Thoracic aorta (tissue), 2 donors: ENCODE data around the gene PRF1. TPM values are rescaled to one million over a fixed set of nuclear protein-coding genes. Genes with fewer than 3 reads are reported as not detected.
"Not testable (repeated sequence)": the region's sequence is repeated elsewhere in the genome, so short reads cannot be mapped to it uniquely, and the experiment has no call there.

Experiments
- ATAC-seq: fragments of 150-250 bp; one replicate; pipeline ENCODE4 v1.8.0; 2017; ENCODE audit warnings: low read depth; ENCODE audit not compliant: insufficient number of reproducible peaks, low FRiP score
- DNase-seq: peaks from one replicate; pipeline ENCODE4 v3.0.0-alpha.2; 2020; ENCODE audit warnings: low spot score
- H3K27ac ChIP-seq, 2 donors: fragments of 200-600 bp; sonication (generic); 1 replicate in 1 of 2; 2 replicates in 1 of 2; pipeline ENCODE4 v1.5.1; 2016; ENCODE audit warnings: mild to moderate bottlenecking in 2 of 2, moderate library complexity in 2 of 2
- H3K27me3 ChIP-seq: fragments of 200-600 bp; sonication (generic); replicated peaks from 2 replicates; pipeline ENCODE4 v1.6.0; 2016; ENCODE audit warnings: mild to moderate bottlenecking; ENCODE audit not compliant: insufficient read depth
- H3K36me3 ChIP-seq: fragments of 200-600 bp; sonication (generic); one replicate; pipeline ENCODE4 v1.5.1; 2016
- H3K4me1 ChIP-seq, 2 donors: fragments of 200-600 bp; sonication (generic); 1 replicate in 1 of 2; 2 replicates in 1 of 2; pipeline versions ENCODE4 v1.5.1 to v1.6.0; 2016; ENCODE audit warnings: low read depth in 2 of 2, mild to moderate bottlenecking in 1 of 2; ENCODE audit not compliant: control insufficient read depth in 1 of 2
- H3K4me3 ChIP-seq: fragments of 200-600 bp; sonication (generic); 2 replicates; pipeline ENCODE4 v1.5.1; 2016; ENCODE audit warnings: mild to moderate bottlenecking
- H3K9me3 ChIP-seq: fragments of 200-600 bp; sonication (generic); 2 replicates; pipeline ENCODE4 v1.5.1; 2016
- total RNA-seq, 2 donors: library from RNA; depleted of rRNA; stranded (reverse); fragments of >200 nt; gene quantifications; one replicate each; pipeline versions ENCODE4 v1.1.0 to v1.2.3, GENCODE V29; 2016
- TF ChIP-seq, protein P1 (sequence below): fragments of 200-600 bp; sonication (generic); IDR thresholded peaks from one replicate; pipeline ENCODE4 v1.5.1; 2019; ENCODE audit warnings: antibody characterized with exemption

PRF1 gene
- total RNA-seq, 2 donors from 2014 or later: 3.7 to 5.4 TPM

DNA sequence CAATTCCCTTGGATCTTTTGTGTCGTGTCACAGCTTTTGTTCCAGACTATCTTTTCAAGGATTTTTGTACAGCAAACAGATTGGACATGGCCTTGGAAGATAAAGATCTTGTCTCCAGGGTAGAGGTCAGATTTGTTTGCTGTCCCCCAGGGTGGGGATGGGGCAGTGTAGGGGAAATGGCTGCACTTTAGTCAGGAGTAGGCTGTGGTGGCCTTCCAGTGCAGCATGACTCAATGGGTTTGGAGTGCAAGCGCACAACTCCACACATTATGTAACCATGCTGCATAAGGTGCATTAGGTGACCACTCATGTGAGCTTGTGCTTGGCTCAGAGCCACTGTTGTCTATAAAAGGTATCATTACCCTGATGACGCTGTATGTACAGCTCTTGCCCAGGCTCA is 45.9 kb upstream of the PRF1 start:
- DNase-seq: no peak
- no peaks in the 10 kb centered on the region for H3K9me3 ChIP-seq
- H3K36me3 ChIP-seq: no peaks in the 10 kb centered on the region
- no peak overlapping the region for H3K27ac ChIP-seq
- no peak overlapping the region for H3K4me3 ChIP-seq
- no peaks in the 10 kb centered on the region for H3K27me3 ChIP-seq
- TF ChIP-seq, protein P1, sequence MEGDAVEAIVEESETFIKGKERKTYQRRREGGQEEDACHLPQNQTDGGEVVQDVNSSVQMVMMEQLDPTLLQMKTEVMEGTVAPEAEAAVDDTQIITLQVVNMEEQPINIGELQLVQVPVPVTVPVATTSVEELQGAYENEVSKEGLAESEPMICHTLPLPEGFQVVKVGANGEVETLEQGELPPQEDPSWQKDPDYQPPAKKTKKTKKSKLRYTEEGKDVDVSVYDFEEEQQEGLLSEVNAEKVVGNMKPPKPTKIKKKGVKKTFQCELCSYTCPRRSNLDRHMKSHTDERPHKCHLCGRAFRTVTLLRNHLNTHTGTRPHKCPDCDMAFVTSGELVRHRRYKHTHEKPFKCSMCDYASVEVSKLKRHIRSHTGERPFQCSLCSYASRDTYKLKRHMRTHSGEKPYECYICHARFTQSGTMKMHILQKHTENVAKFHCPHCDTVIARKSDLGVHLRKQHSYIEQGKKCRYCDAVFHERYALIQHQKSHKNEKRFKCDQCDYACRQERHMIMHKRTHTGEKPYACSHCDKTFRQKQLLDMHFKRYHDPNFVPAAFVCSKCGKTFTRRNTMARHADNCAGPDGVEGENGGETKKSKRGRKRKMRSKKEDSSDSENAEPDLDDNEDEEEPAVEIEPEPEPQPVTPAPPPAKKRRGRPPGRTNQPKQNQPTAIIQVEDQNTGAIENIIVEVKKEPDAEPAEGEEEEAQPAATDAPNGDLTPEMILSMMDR: no peak
- no peak for ATAC-seq
- peaks cover 5 to 7% of the 10 kb centered on the region in 2 donors for H3K4me1 ChIP-seq

DNA sequence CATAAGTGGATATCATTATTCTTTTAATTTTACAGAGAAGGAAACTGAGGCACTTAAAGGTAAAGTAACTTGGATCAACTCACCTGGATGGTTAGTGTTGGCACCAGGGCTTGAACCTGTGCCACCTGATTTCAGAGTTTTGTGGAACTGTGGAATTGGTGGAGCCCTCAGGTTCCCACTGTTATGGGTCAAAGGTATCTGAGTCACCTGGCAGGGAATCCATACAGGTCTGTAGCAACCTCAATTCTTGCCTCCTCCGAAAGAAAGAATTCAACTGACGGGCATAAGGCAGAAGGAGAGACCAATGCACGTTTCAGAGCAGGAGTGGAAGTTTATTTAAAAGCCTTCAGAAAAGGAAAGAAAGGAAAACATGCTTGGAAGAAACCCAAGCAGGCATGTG is 44.5 kb upstream of the PRF1 start:
- ATAC-seq: no peak
- H3K4me3 ChIP-seq: no peak overlapping the region
- TF ChIP-seq, protein P1: no peak

DNA sequence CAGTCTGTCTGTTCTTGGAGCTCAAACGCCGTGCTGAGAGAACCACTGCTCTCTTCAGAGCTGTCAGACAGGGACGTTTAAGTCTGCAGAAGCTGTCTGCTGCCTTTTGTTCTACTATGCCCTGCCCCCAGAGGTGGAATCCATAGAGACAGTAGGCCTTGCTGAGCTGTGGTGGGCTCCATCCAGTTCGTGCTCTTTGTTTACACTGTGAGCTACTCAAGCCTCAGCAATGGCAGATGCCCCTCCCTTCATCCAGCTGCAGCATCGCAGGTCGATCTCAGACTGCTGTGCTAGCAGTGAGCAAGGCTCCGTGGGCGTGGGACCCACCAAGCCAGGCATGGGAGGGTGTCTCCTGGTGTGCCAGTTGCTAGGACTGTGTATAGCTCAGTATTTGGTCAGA is 42.4 kb upstream of the PRF1 start:
- H3K9me3 ChIP-seq, H3K4me3 ChIP-seq, H3K27ac ChIP-seq, DNase-seq, H3K36me3 ChIP-seq, H3K27me3 ChIP-seq, ATAC-seq, H3K4me1 ChIP-seq: not testable (repeated sequence)

More for the DNA sequence above, 44.5 kb upstream of the PRF1 start:
- no peaks in the 10 kb centered on the region for H3K27me3 ChIP-seq
- no peaks in the 10 kb centered on the region for H3K4me1 ChIP-seq
- no peaks in the 10 kb centered on the region for H3K36me3 ChIP-seq
- no peaks in the 10 kb centered on the region for H3K9me3 ChIP-seq
- no peak overlapping the region for H3K27ac ChIP-seq
- no peak for DNase-seq

DNA sequence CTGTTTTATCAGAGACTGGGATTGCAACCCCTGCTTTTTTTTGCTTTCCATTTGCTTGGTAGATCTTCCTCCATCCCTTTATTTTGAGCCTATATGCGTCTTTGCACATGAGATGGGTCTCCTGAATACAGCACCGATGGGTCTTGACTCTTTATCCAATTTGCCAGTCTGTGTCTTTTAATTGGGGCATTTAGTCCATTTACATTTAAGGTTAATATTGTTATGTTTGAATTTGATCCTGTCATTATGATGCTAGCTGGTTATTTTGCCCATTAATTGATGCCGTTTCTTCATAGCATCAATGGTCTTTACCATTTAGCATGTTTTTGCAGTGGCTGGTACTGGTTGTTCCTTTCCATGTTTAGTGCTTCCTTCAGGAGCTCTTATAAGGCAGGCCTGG is 40.7 kb upstream of the PRF1 start:
- H3K9me3 ChIP-seq, ATAC-seq, H3K4me3 ChIP-seq, H3K27me3 ChIP-seq, H3K27ac ChIP-seq, H3K36me3 ChIP-seq, DNase-seq, H3K4me1 ChIP-seq: not testable (repeated sequence)

DNA sequence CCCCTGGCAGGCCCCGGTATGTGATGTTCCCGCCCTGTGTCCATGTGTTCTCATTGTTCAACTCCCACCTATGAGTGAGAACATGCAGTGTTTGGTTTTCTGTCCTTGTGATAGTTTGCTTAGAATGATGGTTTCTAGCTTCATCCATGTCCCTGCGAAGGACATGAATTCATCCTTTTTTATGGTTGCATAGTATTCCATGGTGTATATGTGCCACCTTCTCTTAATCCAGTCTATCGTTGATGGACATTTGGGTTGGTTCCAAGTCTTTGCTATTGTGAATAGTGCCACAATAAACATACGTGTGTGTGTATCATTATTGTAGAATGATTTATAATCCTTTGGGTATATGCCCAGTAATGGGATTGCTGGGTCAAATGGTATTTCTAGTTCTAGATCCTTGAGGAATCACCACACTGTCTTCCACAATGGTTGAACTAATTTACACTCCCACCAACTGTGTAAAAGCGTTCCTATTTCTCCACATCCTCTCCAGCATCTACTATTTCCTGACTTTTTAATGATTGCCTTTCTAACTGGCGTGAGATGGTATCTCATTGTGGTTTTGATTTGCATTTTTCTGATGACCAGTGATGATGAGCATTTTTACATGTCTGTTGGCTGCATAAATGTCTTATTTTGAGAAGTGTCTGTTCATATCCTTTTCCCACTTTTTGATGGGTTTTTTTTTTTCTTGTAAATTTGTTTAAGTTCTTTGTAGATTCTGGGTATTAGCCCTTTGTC is 37.3 kb upstream of the PRF1 start:
- ATAC-seq: not testable (repeated sequence)

DNA sequence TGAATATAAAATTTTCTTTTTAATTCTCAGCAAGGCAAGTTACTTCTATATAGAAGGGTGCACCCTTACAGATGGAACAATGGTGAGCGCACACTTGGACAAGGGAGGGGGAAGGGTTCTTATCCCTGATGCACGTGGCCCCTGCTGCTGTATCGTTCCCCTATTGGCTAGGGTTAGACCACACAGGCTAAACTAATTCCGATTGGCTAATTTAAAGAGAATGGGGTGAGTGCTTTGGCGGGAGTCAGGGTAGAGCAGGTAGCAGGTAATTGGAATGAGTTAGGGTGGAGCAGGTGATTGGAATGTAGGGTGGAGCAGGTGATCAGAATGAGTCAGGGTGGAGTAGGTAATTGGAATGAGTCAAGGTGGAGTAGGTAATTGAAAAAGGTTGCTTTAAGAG is 32.0 kb upstream of the PRF1 start:
- not testable (repeated sequence) for H3K27ac ChIP-seq, H3K4me3 ChIP-seq, ATAC-seq, H3K9me3 ChIP-seq, H3K4me1 ChIP-seq, H3K27me3 ChIP-seq, DNase-seq, H3K36me3 ChIP-seq

More for the DNA sequence above, 37.3 kb upstream of the PRF1 start:
- not testable (repeated sequence) for H3K4me1 ChIP-seq, H3K27ac ChIP-seq, DNase-seq, H3K36me3 ChIP-seq, H3K9me3 ChIP-seq, H3K27me3 ChIP-seq, H3K4me3 ChIP-seq

DNA sequence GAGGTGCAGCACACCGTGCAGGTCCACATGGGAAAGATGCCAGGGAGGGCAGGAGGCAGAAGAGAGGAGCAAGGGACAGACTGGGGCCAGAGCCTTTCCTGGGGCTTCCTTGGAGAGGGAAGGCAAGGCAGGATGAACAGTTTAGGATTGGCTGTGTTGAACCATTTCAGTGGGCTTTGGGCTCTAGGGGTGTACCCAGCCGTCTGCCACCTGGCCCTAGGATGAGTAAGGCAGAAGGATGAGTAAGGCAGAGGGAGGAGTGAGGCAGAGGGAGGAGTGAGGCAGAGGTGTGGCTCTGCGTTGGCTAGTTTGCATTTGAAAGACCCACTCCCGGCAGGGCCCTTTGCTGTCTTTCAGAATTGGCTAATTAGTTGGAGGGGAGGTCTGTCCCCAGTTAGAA is 31.5 kb upstream of the PRF1 start:
- Histone ChIP-seq H3K4me1 (no peaks in the 10 kb centered on the region), H3K27me3 (no peaks in the 10 kb centered on the region), H3K36me3 (no peaks in the 10 kb centered on the region), H3K9me3 (no peaks in the 10 kb centered on the region), H3K27ac (no peak overlapping the region), H3K4me3 (no peak overlapping the region)
- ATAC-seq (no peak), DNase-seq (no peak)
- TF ChIP-seq, protein P1: no peak

DNA sequence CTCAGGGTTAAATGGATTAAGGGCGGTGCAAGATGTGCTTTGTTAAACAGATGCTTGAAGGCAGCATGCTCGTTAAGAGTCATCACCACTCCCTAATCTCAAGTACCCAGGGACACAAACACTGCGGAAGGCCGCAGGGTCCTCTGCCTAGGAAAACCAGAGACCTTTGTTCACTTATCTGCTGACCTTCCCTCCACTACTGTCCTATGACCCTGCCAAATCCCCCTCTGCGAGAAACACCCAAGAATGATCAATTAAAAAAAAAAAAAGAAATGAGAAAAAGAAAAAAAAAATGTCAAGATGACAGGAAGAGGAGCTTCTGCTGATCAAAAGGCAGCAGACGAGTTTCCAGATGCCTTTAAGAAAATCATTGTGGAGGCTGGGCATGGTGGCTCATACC is 29.2 kb upstream of the PRF1 start:
- not testable (repeated sequence) for ATAC-seq, H3K9me3 ChIP-seq, H3K27me3 ChIP-seq

More for the DNA sequence above, 29.2 kb upstream of the PRF1 start:
- DNase-seq, H3K4me3 ChIP-seq, H3K36me3 ChIP-seq, H3K4me1 ChIP-seq, H3K27ac ChIP-seq: not testable (repeated sequence)
